ENCODE data around the gene GPR39.

GRCh38 chr2:132517386-132517785, 100.8 kb downstream of the GPR39 start:
- TF ChIP-seq POLR2A (IDR thresholded peaks at IDR 0.05) (no peak), CTCF (IDR thresholded peaks at IDR 0.05) (no peak)

All from adrenal gland (tissue), 5 donors.